AML-193 (cell line): ENCODE measurements around the gene ARL4A.
"Not testable (repeated sequence)": the region's sequence is repeated elsewhere in the genome, so short reads cannot be mapped to it uniquely, and the experiment has no call there.

Experiments
- DNase-seq, 2 experiments: peaks; one replicate each; lab custom pipeline; 2025; lab: John Stamatoyannopoulos, UW

The ARL4A gene

DNA sequence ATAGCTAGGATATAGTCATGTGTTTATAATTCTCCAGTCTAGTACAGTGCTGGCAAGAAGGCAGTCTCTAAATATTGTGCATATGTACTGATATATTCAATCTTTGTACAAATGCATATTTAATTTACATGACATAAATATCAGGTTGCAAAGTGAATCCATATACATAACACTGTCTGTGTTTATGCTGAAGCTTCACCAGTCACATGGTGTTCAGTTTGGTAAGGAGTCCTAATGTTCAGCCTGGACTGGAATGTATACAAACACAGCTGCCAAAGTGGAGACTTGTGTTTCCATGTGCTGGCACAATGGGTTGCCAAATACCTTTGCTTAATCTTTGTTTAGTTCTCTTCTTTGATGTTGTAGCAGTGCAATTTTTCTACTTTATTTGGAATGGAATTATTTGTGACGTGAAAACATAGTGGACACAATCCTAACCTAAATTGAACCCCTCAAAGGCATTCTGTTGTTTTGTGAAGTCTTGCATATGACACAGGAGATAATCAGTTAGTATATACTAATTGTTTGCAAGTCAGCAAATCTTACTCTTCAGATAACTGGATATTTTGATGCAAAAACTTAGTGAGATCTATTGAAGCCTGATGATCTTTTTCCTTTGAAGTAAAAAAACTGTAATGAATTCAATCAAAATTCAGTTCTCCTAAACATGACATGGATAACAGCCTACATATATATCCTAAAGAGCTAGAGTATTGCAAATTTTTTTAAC lies 17.3 kb upstream of the ARL4A start:
- DNase-seq = no peak

DNA sequence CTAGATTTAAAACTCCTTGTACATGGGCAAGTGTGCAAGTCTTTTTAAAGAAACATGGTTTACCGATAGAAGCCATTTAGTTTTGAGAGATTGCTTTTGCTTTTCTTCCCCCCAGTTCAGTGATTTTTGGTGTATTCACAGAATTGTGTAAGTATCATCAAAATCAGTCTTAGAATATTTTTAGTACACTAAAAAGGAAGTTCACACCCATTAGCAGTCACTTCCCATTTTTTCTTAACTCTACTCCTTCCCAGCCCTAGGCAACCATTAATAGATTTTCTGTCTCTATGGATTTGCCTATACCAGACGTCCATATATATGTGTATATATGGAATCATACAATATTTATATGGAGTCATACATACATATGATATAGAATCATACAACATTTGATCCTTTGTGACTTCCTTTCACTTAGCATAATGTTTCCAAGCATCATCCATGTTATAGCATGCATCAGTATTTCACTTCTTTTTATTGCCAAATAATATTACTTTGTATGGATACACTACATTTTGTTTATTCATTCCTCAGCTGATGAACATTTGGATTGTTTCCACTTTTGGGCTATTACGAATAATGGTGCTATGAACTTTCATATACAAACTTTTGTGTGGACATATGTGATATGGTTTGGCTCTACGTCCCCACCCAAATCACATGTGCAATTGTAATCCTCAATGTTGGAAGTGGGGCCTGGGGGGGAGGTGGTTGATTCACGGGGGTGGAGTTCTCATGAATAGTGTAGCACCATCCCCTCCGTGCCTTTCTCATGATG lies 16.5 kb upstream of the ARL4A start:
- peak; percentile 10 to 12 for DNase-seq

DNA sequence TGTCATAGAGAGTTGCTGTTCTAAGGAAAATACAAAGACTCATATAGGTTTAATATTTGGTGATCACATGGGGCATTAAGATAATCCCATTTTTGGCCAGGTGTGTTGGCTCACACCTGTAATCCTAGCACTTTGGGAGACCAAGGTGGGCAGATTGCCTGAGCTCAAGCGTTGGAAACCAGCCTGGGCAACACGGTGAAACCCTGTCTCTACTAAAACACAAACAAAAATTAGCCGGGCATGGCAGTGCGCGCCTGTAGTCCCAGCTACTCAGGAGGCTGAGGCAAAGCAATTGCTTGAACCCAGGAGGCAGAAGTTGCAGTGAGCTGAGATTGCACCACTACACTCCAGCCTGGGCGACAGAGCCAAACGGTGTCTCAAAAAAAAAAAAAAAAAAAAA lies 14.0 kb upstream of the ARL4A start:
- not testable (repeated sequence) for DNase-seq

DNA sequence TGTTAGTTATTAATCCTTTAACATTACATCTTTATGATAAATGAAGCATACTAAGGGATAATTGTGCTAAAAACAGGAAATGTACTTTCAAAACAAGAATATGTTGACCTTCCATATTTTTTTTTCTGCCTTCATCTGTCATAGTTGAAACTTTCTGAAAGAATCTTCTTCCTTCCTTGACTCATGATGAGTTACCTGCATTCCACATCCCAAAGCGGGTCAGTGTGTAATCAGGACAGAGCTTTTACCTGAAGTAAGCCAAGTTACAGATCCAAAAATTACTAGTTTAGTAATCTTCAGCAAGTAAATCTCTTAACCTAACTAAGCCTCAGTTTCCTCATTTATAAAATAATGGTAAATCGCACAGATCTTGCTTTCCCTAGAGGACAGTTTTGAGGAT lies 13.4 kb upstream of the ARL4A start:
- DNase-seq = no peak

DNA sequence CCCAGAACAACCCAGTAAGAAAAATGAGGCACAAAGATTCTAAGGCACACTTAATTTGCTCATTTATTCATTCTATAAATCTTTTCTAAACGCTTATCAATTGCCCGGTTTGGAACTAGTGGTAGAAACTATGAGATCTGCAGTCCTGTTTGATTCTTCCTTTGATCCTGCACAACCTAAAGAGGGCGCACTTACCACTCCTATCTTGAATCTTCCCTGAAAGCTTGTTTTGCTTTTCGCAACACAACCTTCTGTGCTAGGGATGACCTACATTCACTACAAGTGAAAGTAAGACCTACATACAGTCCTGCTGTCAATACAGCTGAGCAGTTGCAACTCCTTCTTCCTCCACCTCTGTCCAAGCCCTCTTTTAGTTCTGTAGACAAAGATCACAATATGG lies 12.6 kb upstream of the ARL4A start:
- peak; percentile 49 to 70 for DNase-seq

DNA sequence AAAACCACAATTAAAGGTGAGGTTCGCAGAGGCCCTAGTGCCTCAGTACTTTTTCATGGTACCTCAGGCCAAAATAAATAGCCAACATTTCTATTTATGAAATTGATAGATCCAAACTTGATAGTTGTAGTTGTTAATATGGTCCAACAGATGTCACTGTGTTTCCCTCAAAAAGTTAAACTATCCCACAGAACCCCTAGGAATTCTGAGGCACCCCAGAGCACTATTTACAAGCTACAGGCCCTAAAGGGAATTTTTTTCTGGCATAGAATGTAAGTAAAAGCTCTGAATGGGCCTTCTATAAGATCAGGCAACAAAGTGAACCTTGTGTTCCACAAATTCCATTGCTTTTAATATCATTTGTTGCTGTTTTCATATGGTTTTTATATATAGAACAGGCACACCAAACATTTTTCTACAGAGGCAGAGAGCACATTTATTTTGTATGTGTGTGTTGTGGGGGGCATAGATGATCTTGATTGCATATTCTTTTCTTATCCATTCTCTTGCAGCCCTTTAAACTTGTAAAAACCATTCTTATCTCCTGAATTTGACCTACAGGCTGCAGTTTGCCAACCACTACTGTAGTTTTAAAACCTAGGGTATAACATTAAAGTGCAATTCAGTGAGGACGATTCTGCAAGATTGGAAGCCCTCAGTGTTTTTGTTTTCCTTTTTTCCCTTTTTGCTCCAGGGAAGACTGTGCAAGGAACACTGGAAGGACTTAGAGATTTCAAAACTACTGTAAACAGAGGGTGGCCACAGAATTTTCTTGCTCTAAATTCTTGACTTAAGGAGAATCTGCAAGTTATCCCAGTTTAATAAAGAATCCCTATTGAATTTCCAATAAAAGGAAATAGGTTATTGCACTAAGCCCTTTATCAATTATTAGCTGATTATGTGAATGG lies 3.5 kb upstream of the ARL4A start:
- no peak for DNase-seq

DNA sequence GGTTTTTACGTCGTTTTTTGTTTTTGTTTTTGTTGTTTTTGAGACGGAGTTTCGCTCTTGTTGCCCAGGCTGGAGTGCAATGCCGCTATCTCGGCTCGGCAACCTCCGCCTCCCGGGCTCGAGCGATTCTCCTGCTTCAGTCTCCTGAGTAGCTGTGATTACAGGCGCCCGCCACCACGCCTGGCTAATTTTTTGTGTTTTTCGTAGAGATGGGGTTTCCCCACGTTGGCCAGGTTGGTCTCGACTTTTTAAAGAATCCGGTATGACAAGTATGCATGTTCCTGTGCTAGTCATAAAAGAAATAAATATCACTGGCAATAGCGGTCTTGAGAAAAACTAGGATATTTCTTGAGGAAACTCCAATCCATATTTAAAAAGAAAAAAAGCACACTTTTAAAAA lies 2.7 kb upstream of the ARL4A start:
- DNase-seq = no peak

DNA sequence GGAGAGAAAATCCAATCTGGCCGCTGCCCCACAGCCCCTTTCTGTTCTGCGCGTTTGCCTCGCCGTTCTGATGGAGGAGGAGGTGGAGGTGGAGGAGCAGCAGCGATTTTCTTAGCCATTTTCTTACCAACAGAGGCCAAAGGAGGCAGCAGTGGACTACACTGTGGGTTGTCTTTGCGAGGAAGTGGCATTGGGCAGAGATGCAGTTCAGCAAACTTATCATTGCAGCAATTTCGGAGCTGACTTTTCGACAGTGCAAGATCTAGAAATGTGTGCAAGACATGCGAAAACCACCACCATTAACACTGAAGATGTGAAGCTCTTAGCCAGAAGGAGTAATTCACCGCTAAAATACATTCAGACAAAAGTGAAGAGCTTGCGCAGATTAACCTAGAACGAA lies 1.9 kb upstream of the ARL4A start:
- DNase-seq = peak; percentile 22 to 33

DNA sequence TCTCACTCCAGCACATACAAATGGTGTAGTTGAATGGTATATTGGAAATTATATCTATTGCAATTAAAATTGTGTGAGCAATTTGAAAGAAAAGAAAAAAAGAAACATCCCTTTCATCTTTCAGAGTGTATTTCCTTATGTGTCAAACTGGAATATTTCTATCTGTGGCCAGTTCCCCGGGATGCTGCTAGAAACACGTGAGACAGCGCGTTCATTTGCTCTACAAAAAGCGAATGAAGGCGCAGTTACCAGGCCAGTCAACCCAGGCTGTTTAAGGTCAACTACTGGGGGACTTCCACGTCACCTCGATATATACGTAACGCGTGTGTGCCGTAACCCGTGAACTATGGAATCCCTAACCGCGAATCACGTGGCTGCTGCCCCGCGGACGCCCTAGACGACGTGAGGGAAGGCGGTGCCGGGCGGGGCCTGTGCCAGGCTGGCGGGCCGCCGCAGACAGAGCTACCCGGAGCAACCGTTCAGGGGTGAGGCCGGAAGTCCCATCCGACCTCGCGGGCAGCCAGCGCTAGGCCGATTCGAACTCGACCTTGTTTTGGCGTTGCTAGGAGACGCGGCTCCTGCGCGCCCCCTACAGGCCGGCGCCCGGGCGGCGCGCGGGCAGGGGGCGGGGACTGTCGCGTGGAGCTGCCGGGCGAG lies 1.1 kb upstream of the ARL4A start:
- DNase-seq = peak; percentile 60 to 64

DNA sequence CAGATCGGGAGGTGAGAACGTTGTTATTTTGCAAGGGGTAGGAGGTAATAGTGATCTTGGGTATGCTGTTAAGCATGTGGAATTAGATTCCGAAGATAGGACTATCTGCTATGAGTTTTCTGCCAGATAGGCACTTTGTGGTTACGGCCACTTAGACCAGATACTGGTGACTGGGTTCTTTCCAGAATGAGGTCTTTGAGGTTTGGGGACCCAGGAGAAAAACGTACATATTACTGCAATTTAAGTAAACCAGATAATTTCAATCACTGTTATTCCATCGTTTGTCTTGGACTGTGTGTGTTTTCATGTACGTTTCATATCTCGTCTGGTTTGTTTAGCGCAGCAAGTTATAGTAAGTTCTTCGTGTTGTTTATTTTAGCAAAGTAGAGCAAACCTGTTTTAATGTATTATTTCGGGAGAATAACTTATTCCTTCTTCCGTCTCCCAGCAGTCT lies 312 bp downstream of the ARL4A start:
- no peak for DNase-seq

DNA sequence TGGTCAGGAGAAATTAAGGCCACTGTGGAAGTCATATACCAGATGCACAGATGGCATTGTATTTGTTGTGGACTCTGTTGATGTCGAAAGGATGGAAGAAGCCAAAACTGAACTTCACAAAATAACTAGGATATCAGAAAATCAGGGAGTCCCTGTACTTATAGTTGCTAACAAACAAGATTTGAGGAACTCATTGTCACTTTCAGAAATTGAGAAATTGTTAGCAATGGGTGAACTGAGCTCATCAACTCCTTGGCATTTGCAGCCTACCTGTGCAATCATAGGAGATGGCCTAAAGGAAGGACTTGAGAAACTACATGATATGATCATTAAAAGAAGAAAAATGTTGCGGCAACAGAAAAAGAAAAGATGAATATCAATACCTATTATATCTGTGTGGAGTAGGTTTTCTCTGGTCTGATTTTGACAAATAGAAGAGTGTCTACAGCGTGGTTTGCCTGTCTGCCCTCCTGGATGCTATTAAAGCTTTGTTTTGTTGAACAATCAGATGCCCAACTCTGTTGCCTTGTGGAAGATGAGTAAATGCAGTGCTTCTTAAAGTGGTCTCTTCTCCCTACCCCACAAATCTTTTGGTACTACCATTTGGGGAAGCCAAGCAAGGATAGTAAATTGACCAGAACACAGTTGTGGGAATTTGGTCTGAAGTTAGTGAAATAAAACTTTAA lies 1.2 kb downstream of the ARL4A start:
- not testable (repeated sequence) for DNase-seq

DNA sequence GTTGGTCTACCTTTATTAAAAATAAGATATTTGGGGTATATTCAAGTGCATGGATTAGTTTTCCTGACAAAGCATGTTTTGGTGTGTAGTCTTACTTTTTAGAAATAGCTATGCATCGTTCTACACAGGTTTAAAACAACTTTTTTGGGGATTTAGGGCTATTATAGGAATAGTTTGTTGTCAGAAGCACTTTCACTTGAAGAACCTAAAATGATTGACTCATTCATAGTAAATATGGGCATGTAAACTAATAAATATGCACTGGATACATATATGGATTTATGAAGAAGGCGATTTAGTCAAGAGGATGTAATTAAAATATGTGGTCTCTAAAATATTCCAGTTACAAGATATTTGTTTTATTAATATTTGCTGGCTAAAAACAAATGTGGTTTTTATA lies 2.0 kb downstream of the ARL4A start:
- DNase-seq = no peak

DNA sequence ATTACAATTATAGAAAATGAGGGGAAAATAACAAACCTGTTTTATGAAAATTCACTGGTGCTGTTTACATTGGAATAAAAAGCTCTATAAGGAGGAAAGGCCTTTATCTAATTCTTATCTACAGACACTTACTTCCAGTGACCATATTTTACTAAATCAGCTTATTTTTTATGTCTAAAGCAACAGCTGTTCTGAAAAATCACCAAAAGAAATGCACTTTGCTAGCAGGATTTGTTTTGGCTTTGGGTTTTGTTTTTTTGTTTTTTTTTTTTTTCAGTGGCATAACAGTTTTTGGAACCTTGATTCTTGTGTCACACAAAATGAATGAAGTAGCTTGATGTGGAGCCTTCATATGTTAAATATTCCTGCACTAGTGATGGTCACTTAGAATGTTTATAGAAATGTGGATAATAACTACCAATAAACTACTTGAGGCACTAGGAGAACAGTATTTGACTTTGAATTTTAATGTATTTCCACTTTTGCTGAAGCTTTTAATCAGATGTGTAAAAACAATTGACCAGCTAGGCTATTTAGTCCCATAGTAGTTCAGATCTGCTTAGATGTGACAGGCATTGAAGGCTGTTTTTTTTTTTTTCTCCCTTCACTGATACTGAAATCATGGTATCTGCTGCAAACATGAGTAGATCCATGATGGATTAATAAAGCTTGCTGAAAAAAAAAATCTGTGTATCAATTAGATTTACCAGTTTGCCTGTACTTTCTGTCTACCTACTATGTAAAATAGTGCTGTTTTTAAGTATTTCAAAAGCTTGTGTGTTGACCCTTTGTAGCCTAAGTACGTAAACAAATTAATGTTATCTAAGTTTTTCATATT lies 2.8 kb downstream of the ARL4A start:
- no peak for DNase-seq

DNA sequence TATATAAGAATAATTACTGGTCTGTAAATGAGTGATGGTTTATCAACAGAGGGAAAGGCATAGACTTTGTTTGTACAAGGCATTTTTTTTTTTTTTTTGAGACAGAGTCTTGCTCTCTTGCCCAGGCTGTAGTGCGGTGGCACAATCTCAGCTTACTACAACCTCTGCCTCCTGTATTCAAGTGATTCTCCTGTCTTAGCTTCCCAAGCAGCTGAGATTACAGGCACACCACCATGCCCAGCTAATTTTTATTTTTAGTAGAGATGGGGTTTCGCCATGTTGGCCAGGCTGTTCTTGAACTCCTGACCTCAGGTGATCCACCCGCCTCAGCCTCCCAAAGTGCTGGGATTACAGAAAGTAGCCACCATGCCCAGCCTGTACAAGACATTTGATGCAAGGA lies 4.0 kb downstream of the ARL4A start:
- DNase-seq = not testable (repeated sequence)

DNA sequence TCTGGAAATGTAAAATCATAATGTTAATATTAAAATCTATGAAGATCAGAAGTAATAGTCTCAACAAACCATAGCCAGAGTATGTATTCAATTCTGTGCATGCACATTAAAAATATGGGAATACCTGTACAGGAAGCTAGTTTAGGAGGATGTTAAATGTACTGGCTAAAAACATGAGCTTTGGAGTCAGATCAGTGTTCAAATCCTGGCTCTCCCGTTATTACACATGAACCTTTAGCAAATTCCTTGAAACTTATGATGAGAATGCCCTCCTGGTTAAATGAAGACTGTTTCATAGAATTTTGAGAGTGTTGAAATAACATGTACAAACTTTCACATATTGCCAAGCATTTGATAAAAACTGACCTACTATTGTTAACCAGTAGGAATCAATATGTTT lies 4.6 kb downstream of the ARL4A start:
- no peak for DNase-seq

DNA sequence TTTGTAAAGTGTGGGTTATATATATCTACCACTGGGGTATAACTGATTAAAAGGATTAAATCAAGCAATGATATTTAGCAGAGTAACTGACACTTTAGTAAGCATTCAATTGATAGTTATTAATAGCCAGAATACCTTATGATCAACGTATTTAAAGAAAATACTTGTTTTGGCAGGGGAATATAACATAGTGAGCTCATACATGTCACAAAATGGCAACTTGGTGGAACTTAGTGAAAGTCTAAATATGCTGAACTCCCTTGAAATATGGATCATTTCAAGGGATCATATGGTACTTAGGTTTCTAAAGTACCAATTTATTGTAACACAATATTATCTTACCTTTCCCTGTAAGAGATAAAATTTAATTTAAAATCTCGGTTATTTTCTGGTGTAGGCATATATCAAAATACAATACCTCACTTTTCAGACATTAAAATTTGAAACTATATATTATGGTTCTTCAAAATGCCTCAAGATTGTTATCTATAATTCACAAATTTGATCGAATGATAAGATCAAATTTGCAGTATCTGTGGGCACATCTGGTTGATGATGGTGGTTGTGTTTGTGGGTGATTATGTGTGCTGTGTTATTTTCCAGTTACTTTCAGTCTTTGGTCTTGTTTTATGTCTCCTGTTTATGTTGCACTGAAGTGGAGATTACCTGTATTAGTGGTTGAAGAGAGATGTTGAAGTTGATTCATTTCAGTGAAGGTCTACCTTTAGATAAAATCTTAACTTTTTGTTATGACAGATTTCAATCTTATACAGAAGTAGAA lies 5.2 kb downstream of the ARL4A start:
- DNase-seq = no peak

DNA sequence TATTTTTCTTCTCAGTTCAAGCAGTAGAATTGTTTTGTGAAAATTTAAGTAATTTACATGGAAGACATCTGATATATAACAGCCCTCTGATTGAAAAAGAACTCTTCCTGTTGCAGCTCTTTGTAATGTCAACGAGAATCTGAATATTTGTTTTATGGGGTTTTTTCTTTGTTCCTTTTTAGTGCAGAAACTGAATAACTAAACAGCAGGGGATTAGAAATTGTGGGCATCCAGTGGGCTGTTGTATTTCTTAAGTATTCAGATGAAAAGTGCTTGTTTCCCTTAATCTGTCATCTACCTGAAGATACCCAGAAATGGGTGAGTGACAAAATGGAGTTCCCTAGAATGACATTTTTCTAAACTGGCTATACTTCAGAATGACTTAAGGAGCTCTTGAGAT lies 7.4 kb downstream of the ARL4A start:
- DNase-seq = no peak

DNA sequence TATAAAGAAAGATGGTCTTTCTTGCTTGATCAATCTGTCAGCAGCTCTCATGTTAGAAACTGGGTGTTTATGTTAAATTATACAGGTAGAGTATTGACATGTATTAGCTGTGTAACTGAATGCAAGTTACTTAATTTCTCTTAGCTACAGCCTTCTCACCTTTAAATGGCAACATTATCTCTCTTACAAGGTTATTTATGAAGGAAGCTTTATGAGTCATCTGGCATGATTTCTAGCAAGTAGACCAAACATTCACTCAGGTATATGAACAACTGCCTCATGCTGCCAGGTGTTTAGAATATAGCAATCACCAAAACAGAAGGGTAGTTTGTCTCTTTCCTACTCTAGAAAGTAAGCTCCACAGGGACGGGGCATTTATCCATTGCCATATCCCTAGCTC lies 8.5 kb downstream of the ARL4A start:
- no peak for DNase-seq

DNA sequence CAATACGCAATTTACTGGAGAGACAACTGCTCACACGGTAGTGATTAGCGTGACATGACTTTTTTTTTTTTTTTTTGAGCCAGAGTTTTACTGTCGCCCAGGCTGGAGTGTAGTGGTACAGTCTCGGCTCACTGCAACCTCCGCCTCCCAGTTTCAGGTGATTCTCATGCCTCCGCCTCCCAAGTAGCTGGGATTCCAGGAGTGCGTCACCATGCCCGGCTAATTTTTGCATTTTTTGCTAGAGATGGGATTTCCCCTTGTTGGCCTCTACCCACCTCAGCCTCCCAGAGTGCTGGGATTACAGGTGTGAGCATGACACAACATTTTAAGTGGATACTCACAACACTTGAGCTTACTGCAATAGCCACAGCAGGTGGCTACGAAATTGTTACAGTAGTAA lies 11.9 kb downstream of the ARL4A start:
- DNase-seq = no peak

DNA sequence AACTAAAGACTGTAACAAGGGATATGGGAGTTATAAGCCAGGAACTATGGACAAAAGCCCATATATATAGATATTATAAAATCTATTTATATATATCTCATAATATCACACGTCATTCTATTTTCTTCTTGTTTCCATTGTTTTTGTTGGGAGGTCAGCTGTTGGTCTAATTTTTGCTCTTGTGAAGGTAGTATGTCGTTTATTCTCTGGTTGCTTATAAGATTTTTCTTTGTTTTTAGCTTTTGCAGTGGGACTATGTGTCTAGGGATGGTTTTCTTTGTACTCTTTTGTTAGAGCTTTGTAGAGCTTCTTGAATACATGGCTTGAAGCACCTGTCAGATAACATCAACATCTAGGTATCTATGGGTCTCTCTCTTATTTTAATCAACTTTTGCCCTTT lies 14.0 kb downstream of the ARL4A start:
- DNase-seq = no peak
